HepG2 (cell line): Measurements from ENCODE around the gene YPEL3. TPM values are rescaled to one million over a fixed set of nuclear protein-coding genes. Genes with fewer than 3 reads are reported as not detected.

Experiments
- ATF1 ChIP-seq: IDR thresholded peaks from 2 replicates; pipeline ENCODE4 v1.6.1; 2016; ENCODE audit warnings: mild to moderate bottlenecking, control low read depth
- ATRX ChIP-seq: sonication (generic); formaldehyde crosslinking; IDR thresholded peaks from 2 replicates; pipeline ENCODE4 v1.4.0; 2020; ENCODE audit warnings: missing genetic modification reagents, borderline replicate concordance
- BRF2 ChIP-seq: sonication (generic); formaldehyde crosslinking; IDR thresholded peaks from 2 replicates; pipeline ENCODE4 v1.8.1; 2022; ENCODE audit warnings: mild to moderate bottlenecking, missing genetic modification reagents
- CBFB ChIP-seq: sonication (generic); formaldehyde crosslinking; IDR thresholded peaks from 2 replicates; pipeline ENCODE4 v1.4.0; 2020; ENCODE audit warnings: missing genetic modification reagents
- DR1 ChIP-seq: sonication (generic); formaldehyde crosslinking; IDR thresholded peaks from 2 replicates; pipeline ENCODE4 v1.8.0; 2021; ENCODE audit warnings: mild to moderate bottlenecking, missing genetic modification reagents, inconsistent platforms
- NFRKB ChIP-seq: fragments of 450-650 bp; IDR thresholded peaks from 2 replicates; pipeline ENCODE4 v1.6.1; 2017
- SOX13 ChIP-seq, 3 experiments: fragments of 450-650 bp in 1 of 3; sonication (generic) in 1 of 3; formaldehyde crosslinking in 1 of 3; IDR thresholded peaks in 2 of 3; conservative IDR thresholded peaks in 1 of 3; 2 replicates each; pipeline versions ENCODE4 v1.5.0 to v1.6.1; 2016 to 2020; ENCODE audit warnings: antibody characterized with exemption in 1 of 3, mild to moderate bottlenecking in 1 of 3, missing compliant biosample characterization in 1 of 3, missing genetic modification reagents in 1 of 3, moderate library complexity in 1 of 3
- ZC3H4 ChIP-seq: sonication (generic); formaldehyde crosslinking; IDR thresholded peaks from 2 replicates; pipeline ENCODE4 v1.4.0; 2020; ENCODE audit warnings: missing genetic modification reagents, borderline replicate concordance
- ZNF367 ChIP-seq: sonication (generic); formaldehyde crosslinking; IDR thresholded peaks from 2 replicates; pipeline ENCODE4 v1.4.0; 2020; ENCODE audit warnings: missing genetic modification reagents, borderline replicate concordance
- ZNF383 ChIP-seq: sonication (generic); formaldehyde crosslinking; IDR thresholded peaks from 2 replicates; pipeline ENCODE4 v1.4.0; 2020; ENCODE audit warnings: missing genetic modification reagents, mild to moderate bottlenecking, borderline replicate concordance
- polyA plus RNA-seq, 8 experiments: library from polyadenylated mRNA; depleted of rRNA in 3 of 8; stranded (reverse) in 7 of 8; unstranded in 1 of 8; fragments of >200 nt; fragmentation: Illumina TruSeq in 4 of 8; extraction: Trizol in 4 of 8; gene quantifications; 2 replicates each; pipeline versions ENCODE4 v1.2.1 to v1.2.3, GENCODE V29; 2011 to 2016; ENCODE audit warnings: low read depth in 4 of 8, missing spikeins in 1 of 8, mixed read lengths in 1 of 8; ENCODE audit not compliant: insufficient read depth in 1 of 8
- total RNA-seq, 5 experiments: library from RNA; depleted of rRNA; stranded (reverse); fragments of >200 nt; fragmentation: Illumina TruSeq; extraction: Trizol; gene quantifications; 2 replicates each; pipeline ENCODE4 v1.2.3, GENCODE V29; 2016; ENCODE audit warnings: low read depth in 1 of 5
- TF ChIP-seq, protein P1 (sequence below): sonication (generic); formaldehyde crosslinking; IDR thresholded peaks from 2 replicates; pipeline ENCODE4 v1.5.1; 2020; ENCODE audit warnings: mild to moderate bottlenecking, missing genetic modification reagents, moderate library complexity
- TF ChIP-seq, protein P2 (sequence below): sonication (generic); formaldehyde crosslinking; IDR thresholded peaks from 2 replicates; pipeline ENCODE4 v1.4.0; 2020; ENCODE audit warnings: missing genetic modification reagents
- TF ChIP-seq, protein P3 (sequence below): sonication (generic); formaldehyde crosslinking; IDR thresholded peaks from 2 replicates; pipeline ENCODE4 v1.4.0; 2020; ENCODE audit warnings: mild to moderate bottlenecking, missing genetic modification reagents

The YPEL3 gene
- total and polyA plus RNA-seq, 2 of the 13 experiments (the other 11 are each of a cell fraction or from before 2014, with no cell fraction given), result 5.4 to 47.0 TPM

GRCh38 chr16:30065102-30065942 lies 30.7 kb downstream of the YPEL3 start, which contains the start of gene ALDOA (continued):
- TF ChIP-seq, protein P1, sequence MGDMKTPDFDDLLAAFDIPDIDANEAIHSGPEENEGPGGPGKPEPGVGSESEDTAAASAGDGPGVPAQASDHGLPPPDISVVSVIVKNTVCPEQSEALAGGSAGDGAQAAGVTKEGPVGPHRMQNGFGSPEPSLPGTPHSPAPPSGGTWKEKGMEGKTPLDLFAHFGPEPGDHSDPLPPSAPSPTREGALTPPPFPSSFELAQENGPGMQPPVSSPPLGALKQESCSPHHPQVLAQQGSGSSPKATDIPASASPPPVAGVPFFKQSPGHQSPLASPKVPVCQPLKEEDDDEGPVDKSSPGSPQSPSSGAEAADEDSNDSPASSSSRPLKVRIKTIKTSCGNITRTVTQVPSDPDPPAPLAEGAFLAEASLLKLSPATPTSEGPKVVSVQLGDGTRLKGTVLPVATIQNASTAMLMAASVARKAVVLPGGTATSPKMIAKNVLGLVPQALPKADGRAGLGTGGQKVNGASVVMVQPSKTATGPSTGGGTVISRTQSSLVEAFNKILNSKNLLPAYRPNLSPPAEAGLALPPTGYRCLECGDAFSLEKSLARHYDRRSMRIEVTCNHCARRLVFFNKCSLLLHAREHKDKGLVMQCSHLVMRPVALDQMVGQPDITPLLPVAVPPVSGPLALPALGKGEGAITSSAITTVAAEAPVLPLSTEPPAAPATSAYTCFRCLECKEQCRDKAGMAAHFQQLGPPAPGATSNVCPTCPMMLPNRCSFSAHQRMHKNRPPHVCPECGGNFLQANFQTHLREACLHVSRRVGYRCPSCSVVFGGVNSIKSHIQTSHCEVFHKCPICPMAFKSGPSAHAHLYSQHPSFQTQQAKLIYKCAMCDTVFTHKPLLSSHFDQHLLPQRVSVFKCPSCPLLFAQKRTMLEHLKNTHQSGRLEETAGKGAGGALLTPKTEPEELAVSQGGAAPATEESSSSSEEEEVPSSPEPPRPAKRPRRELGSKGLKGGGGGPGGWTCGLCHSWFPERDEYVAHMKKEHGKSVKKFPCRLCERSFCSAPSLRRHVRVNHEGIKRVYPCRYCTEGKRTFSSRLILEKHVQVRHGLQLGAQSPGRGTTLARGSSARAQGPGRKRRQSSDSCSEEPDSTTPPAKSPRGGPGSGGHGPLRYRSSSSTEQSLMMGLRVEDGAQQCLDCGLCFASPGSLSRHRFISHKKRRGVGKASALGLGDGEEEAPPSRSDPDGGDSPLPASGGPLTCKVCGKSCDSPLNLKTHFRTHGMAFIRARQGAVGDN (CRISPR knock-in tag), result peak; percentile 99
- TF ChIP-seq ZNF383 (no peak), DR1 (CRISPR knock-in tag) (peak; percentile 99), CBFB (CRISPR knock-in tag) (peak; percentile 93; the same call in 1 of the 2 replicates), NFRKB (no peak), ATF1 (CRISPR knock-in tag) (peak; percentile 61; the same call in 1 of the 2 replicates), ATRX (no peak), BRF2 (CRISPR knock-in tag) (no peak), SOX13 (IDR thresholded peaks at IDR 0.05) (peak; percentile 38; the same call in 1 of the 2 replicates), SOX13 (CRISPR knock-in tag; conservative IDR thresholded peaks at IDR 0.05 in 1 of 2, IDR thresholded peaks at IDR 0.05 in 1 of 2) (no peak; a peak in 1 of 4 replicates), ZNF367 (peak; percentile 90; the same call in 1 of the 2 replicates), ZC3H4 (peak; percentile 84)
- TF ChIP-seq, protein P2, sequence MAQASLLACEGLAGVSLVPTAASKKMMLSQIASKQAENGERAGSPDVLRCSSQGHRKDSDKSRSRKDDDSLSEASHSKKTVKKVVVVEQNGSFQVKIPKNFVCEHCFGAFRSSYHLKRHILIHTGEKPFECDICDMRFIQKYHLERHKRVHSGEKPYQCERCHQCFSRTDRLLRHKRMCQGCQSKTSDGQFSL (CRISPR knock-in tag), result peak; percentile 60; the same call in 1 of the 2 replicates
- TF ChIP-seq, protein P3, sequence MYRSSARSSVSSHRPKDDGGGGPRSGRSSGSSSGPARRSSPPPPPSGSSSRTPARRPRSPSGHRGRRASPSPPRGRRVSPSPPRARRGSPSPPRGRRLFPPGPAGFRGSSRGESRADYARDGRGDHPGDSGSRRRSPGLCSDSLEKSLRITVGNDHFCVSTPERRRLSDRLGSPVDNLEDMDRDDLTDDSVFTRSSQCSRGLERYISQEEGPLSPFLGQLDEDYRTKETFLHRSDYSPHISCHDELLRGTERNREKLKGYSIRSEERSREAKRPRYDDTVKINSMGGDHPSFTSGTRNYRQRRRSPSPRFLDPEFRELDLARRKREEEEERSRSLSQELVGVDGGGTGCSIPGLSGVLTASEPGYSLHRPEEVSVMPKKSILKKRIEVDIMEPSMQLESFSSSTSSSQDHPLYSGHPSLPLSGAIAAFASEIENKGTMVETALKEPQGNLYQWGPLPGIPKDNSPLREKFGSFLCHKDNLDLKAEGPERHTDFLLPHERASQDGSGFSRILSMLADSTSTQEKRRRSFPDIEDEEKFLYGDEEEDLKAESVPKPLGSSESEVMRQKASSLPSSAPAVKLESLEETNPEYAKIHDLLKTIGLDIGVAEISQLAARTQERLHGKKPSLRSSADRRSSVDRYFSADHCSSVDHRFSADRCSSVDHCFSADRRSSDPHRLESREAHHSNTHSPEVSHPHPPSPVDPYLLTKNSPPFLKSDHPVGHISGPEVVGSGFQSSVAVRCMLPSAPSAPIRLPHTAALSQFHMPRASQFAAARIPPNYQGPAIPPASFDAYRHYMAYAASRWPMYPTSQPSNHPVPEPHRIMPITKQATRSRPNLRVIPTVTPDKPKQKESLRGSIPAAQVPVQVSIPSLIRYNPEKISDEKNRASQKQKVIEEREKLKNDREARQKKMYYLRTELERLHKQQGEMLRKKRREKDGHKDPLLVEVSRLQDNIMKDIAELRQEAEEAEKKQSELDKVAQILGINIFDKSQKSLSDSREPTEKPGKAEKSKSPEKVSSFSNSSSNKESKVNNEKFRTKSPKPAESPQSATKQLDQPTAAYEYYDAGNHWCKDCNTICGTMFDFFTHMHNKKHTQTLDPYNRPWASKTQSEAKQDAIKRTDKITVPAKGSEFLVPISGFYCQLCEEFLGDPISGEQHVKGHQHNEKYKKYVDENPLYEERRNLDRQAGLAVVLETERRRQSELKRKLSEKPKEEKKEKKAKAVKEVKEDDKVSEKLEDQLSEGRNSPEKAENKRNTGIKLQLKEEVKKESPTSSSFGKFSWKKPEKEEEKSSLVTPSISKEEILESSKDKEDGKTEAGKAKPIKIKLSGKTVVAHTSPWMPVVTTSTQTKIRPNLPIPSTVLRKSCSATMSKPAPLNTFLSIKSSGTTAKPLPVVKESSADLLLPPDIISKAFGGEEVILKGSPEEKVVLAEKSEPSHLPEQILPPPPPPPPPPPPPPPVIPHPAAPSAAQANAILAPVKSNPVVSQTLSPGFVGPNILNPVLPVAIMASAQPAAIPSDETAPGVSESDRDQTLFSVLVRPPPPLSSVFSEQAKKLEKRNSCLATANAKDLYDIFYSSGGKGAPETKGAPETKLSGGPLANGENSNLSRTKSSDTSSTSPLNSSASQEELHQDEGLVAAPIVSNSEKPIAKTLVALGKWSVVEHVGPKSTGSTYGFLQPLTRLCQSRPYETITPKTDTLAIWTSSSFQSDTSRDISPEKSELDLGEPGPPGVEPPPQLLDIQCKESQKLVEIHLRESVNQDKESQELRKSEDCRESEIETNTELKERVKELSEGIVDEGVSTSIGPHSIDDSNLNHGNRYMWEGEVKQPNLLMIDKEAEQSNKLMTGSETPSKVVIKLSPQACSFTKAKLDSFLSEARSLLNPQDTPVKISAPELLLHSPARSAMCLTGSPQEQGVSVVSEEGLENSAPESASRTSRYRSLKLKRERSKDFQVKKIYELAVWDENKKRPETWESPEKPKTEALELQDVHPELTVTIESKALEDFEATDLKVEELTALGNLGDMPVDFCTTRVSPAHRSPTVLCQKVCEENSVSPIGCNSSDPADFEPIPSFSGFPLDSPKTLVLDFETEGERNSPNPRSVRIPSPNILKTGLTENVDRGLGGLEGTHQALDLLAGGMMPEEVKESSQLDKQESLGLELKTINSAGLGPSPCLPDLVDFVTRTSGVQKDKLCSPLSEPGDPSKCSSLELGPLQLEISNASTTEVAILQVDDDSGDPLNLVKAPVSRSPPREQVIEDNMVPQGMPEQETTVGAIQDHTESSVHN (CRISPR knock-in tag), result no peak; the same call in none of the 2 replicates
